ENCODE measurements around the gene COPG1.
"Not testable (repeated sequence)": the region's sequence is repeated elsewhere in the genome, so short reads cannot be mapped to it uniquely, and the experiment has no call there.

The COPG1 gene

GRCh38 chr3:129249284-129250065 lies at the start of gene COPG1:
Gene COPG1, plus strand, starts transcription at chr3:129249606. Its CDS starts 104 bp downstream, at chr3:129249710.
- peak; percentile 87 for DNase-seq

- DNase-seq = no peak
These were observed 44.9 kb upstream of the COPG1 start for GRCh38 chr3:129204473-129204872.

GRCh38 chr3:129205109-129205832 lies 44.1 kb upstream of the COPG1 start:
- no peak for DNase-seq

GRCh38 chr3:129207479-129207878 lies 41.9 kb upstream of the COPG1 start:
- DNase-seq = no peak

- DNase-seq = no peak
These were observed 38.1 kb upstream of the COPG1 start for GRCh38 chr3:129211345-129211744.

GRCh38 chr3:129211772-129212171 lies 37.6 kb upstream of the COPG1 start:
- peak; percentile 94 for DNase-seq

GRCh38 chr3:129213238-129213637 lies 36.2 kb upstream of the COPG1 start:
- DNase-seq = no peak

- no peak for DNase-seq
These were observed 30.7 kb upstream of the COPG1 start for GRCh38 chr3:129218742-129219141.

- not testable (repeated sequence) for DNase-seq
These were observed 25.0 kb upstream of the COPG1 start for GRCh38 chr3:129224387-129224786.

- peak; percentile 16 for DNase-seq
These were observed 24.4 kb upstream of the COPG1 start for GRCh38 chr3:129224984-129225393.

- DNase-seq = no peak
These were observed 23.0 kb upstream of the COPG1 start for GRCh38 chr3:129226374-129226773.

GRCh38 chr3:129228891-129229585 lies 20.4 kb upstream of the COPG1 start:
- DNase-seq = no peak

- DNase-seq = no peak
These were observed 18.9 kb upstream of the COPG1 start for GRCh38 chr3:129230311-129231019.

GRCh38 chr3:129231331-129232119 lies 17.9 kb upstream of the COPG1 start:
- peak; percentile 83 for DNase-seq

- DNase-seq = no peak
These were observed 15.9 kb upstream of the COPG1 start for GRCh38 chr3:129233538-129233937.

- no peak for DNase-seq
These were observed 15.0 kb upstream of the COPG1 start for GRCh38 chr3:129234441-129234840.

- no peak for DNase-seq
These were observed 14.0 kb upstream of the COPG1 start for GRCh38 chr3:129235344-129235917.

GRCh38 chr3:129238945-129239705 lies 10.3 kb upstream of the COPG1 start:
- no peak for DNase-seq

- no peak for DNase-seq
These were observed 9.4 kb upstream of the COPG1 start for GRCh38 chr3:129239991-129240390.

- DNase-seq = no peak
These were observed 9.0 kb upstream of the COPG1 start for GRCh38 chr3:129240436-129240835.

- DNase-seq = no peak
These were observed 4.3 kb upstream of the COPG1 start for GRCh38 chr3:129245141-129245540.

Data from DMS79 treated with DMSO at 0.1 percent for 48 hours (cell line).